ENCODE results near the gene AK4.

GRCh38 chr1:65138524-65138923, 9.5 kb upstream of the AK4 start:
- TF ChIP-seq CTCF (IDR thresholded peaks at IDR 0.05) (no peak), ZFX (IDR thresholded peaks at IDR 0.05; ENCODE audit: borderline replicate concordance) (no peak)

Data from 22Rv1 (cell line).